HEK293 (cell line): ENCODE data around the gene SPIB.

Source experiments
- CTCF ChIA-PET: fragments of 350-600 bp; formaldehyde crosslinking; extraction: SDS; loops from one replicate; lab custom pipeline; 2021; ENCODE audit warnings: antibody characterized with exemption; lab: Yijun Ruan, JAX
- POLR2A ChIA-PET: fragments of 300-600 bp; formaldehyde crosslinking; extraction: SDS; loops from one replicate; lab custom pipeline; 2020; ENCODE audit warnings: antibody characterized with exemption, inconsistent platforms; lab: Yijun Ruan, JAX
- H3K27ac ChIP-seq: fragments of 200-500 bp; sonication (Bioruptor generic); 2 replicates; pipeline ENCODE4 v1.5.1; 2014; ENCODE audit warnings: low read depth, low read length, control low read depth, inconsistent platforms; ENCODE audit errors: extremely low read depth
- H3K36me3 ChIP-seq, 2 experiments: fragments of 200-500 bp in 1 of 2; sonication (Bioruptor generic) in 1 of 2; 1 replicate in 1 of 2; 2 replicates in 1 of 2; pipeline ENCODE4 v1.5.1; 2014 to 2017; ENCODE audit warnings: inconsistent platforms in 2 of 2, low read length in 2 of 2; ENCODE audit not compliant: control insufficient read depth in 2 of 2, insufficient read depth in 1 of 2
- H3K4me1 ChIP-seq: fragments of 200-500 bp; sonication (Bioruptor generic); 2 replicates; pipeline ENCODE4 v1.5.1; 2014; ENCODE audit warnings: mild to moderate bottlenecking, low read length, inconsistent platforms; ENCODE audit not compliant: control insufficient read depth, insufficient read depth
- H3K4me3 ChIP-seq: 2 replicates; pipeline ENCODE4 v1.5.1; 2011; ENCODE audit warnings: low read depth, mild to moderate bottlenecking, control low read depth, low read length, moderate library complexity
- H3K9me3 ChIP-seq: fragments of 200-500 bp; sonication (Bioruptor generic); 2 replicates; pipeline ENCODE4 v1.5.1; 2014; ENCODE audit warnings: low read depth, low read length, inconsistent platforms; ENCODE audit not compliant: control insufficient read depth, insufficient read depth
- GLIS2 ChIP-seq: fragments of 450-650 bp; formaldehyde crosslinking; IDR thresholded peaks from 2 replicates; pipeline ENCODE4 v1.5.1; 2016; ENCODE audit warnings: missing biosample characterization, missing genetic modification characterization
- KLF8 ChIP-seq: fragments of 450-650 bp; formaldehyde crosslinking; IDR thresholded peaks from 2 replicates; pipeline ENCODE4 v1.5.1; 2016; ENCODE audit warnings: missing biosample characterization, missing genetic modification characterization
- PRDM1 ChIP-seq: fragments of 450-650 bp; formaldehyde crosslinking; IDR thresholded peaks from 2 replicates; pipeline ENCODE4; 2016; ENCODE audit warnings: missing biosample characterization, missing genetic modification characterization
- SCRT2 ChIP-seq: fragments of 450-650 bp; formaldehyde crosslinking; IDR thresholded peaks from 2 replicates; pipeline ENCODE4 v1.5.1; 2016; ENCODE audit warnings: missing biosample characterization, missing genetic modification characterization
- YY1 ChIP-seq: fragments of 450-650 bp; formaldehyde crosslinking; IDR thresholded peaks from 2 replicates; pipeline ENCODE4 v1.5.1; 2018; ENCODE audit warnings: missing biosample characterization, missing genetic modification characterization
- ZBTB26 ChIP-seq: fragments of 450-650 bp; formaldehyde crosslinking; optimal IDR thresholded peaks from 2 replicates; pipeline ENCODE3; 2016; ENCODE audit warnings: missing biosample characterization, mild to moderate bottlenecking, missing genetic modification characterization
- ZBTB48 ChIP-seq: fragments of 450-650 bp; formaldehyde crosslinking; IDR thresholded peaks from 2 replicates; pipeline ENCODE4 v1.5.1; 2016; ENCODE audit warnings: missing biosample characterization, missing genetic modification characterization
- ZNF132 ChIP-seq: fragments of 450-650 bp; formaldehyde crosslinking; IDR thresholded peaks from 2 replicates; pipeline ENCODE4 v1.5.1; 2017; ENCODE audit warnings: missing biosample characterization, missing genetic modification characterization, borderline replicate concordance
- ZNF133 ChIP-seq: fragments of 450-650 bp; formaldehyde crosslinking; IDR thresholded peaks from 2 replicates; pipeline ENCODE4 v1.5.1; 2016; ENCODE audit warnings: missing biosample characterization, missing genetic modification characterization
- ZNF19 ChIP-seq: fragments of 450-650 bp; formaldehyde crosslinking; IDR thresholded peaks from 2 replicates; pipeline ENCODE4; 2016; ENCODE audit warnings: missing biosample characterization, missing genetic modification characterization, low read depth
- ZNF2 ChIP-seq: fragments of 450-650 bp; formaldehyde crosslinking; IDR thresholded peaks from 2 replicates; pipeline ENCODE4 v1.5.1; 2016; ENCODE audit warnings: missing biosample characterization, missing genetic modification characterization
- ZNF211 ChIP-seq: fragments of 450-650 bp; formaldehyde crosslinking; IDR thresholded peaks from 2 replicates; pipeline ENCODE4 v1.5.1; 2016; ENCODE audit warnings: low read depth, missing biosample characterization, missing genetic modification characterization
- ZNF280C ChIP-seq: fragments of 450-650 bp; formaldehyde crosslinking; IDR thresholded peaks from 2 replicates; pipeline ENCODE4 v1.5.1; 2016; ENCODE audit warnings: missing biosample characterization, missing genetic modification characterization
- ZNF302 ChIP-seq: fragments of 450-650 bp; formaldehyde crosslinking; IDR thresholded peaks from 2 replicates; pipeline ENCODE4 v1.5.1; 2016; ENCODE audit warnings: missing biosample characterization, missing genetic modification characterization, low read depth
- ZNF354C ChIP-seq: fragments of 450-650 bp; formaldehyde crosslinking; IDR thresholded peaks from 2 replicates; pipeline ENCODE4 v1.5.1; 2016; ENCODE audit warnings: missing biosample characterization, missing genetic modification characterization, low read depth, borderline replicate concordance
- ZNF366 ChIP-seq: fragments of 450-650 bp; formaldehyde crosslinking; conservative IDR thresholded peaks from 2 replicates; pipeline ENCODE4 v1.5.1; 2016; ENCODE audit warnings: missing biosample characterization, missing genetic modification characterization
- ZNF501 ChIP-seq: fragments of 450-650 bp; formaldehyde crosslinking; IDR thresholded peaks from 2 replicates; pipeline ENCODE4 v1.5.1; 2016; ENCODE audit warnings: missing biosample characterization, missing genetic modification characterization
- ZNF558 ChIP-seq: fragments of 450-650 bp; formaldehyde crosslinking; IDR thresholded peaks from 2 replicates; pipeline ENCODE4 v1.5.1; 2016; ENCODE audit warnings: missing biosample characterization, missing genetic modification characterization
- ZNF560 ChIP-seq: fragments of 450-650 bp; formaldehyde crosslinking; IDR thresholded peaks from 2 replicates; pipeline ENCODE4 v1.5.1; 2017; ENCODE audit warnings: missing biosample characterization, missing genetic modification characterization, borderline replicate concordance
- ZNF561 ChIP-seq: fragments of 450-650 bp; IDR thresholded peaks from 2 replicates; pipeline ENCODE4 v1.5.1; 2018; ENCODE audit warnings: missing biosample characterization, missing genetic modification characterization, borderline replicate concordance
- ZNF610 ChIP-seq: fragments of 450-650 bp; formaldehyde crosslinking; IDR thresholded peaks from 2 replicates; pipeline ENCODE4 v1.5.1; 2016; ENCODE audit warnings: missing biosample characterization, missing genetic modification characterization, borderline replicate concordance
- TF ChIP-seq, protein P1 (sequence below): fragments of 450-650 bp; formaldehyde crosslinking; IDR thresholded peaks from 2 replicates; pipeline ENCODE4 v1.5.1; 2016; ENCODE audit warnings: missing biosample characterization, missing genetic modification characterization
- TF ChIP-seq, protein P2 (sequence below): fragments of 450-650 bp; formaldehyde crosslinking; IDR thresholded peaks from 2 replicates; pipeline ENCODE4 v1.5.1; 2017; ENCODE audit warnings: missing biosample characterization, missing genetic modification characterization
- TF ChIP-seq, protein P3 (sequence below): fragments of 450-650 bp; formaldehyde crosslinking; conservative IDR thresholded peaks from 2 replicates; pipeline ENCODE4 v1.5.1; 2016; ENCODE audit warnings: low read depth, missing biosample characterization, missing genetic modification characterization

SPIB gene

DNA sequence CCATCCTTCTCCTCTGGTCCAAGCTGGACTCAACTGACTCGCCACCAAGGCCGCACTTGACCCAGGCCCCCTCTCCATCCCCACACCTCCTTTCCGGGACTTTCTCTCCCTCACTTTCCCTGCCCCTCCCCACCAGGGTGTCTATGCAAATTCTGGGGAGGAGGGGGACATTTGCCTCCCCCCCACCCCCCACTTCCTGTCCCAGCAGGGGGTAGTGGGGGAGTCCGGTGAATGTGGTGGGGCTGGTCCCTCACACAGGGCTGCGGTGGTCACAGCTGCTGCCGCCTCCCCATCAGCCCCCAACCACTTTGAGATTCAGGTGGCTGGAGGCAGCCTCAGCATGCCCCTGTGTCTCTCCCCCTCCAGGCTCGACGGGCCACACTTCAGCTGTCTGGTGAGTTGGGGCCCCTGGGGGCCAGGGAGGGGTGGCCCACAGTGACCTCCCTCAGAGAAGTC is 870 bp downstream of the SPIB start:
- Histone ChIP-seq H3K27ac (no peak overlapping the region), H3K4me3 (no peak overlapping the region), H3K36me3 (peaks cover 3 to 7% of the 10 kb centered on the region in 2 experiments; a peak in 2 of 3 replicates), H3K4me1 (no peaks in the 10 kb centered on the region), H3K9me3 (no peaks in the 10 kb centered on the region)
- no peak for TF ChIP-seq SCRT2 (tag by site-specific recombination)
- TF ChIP-seq, protein P1, sequence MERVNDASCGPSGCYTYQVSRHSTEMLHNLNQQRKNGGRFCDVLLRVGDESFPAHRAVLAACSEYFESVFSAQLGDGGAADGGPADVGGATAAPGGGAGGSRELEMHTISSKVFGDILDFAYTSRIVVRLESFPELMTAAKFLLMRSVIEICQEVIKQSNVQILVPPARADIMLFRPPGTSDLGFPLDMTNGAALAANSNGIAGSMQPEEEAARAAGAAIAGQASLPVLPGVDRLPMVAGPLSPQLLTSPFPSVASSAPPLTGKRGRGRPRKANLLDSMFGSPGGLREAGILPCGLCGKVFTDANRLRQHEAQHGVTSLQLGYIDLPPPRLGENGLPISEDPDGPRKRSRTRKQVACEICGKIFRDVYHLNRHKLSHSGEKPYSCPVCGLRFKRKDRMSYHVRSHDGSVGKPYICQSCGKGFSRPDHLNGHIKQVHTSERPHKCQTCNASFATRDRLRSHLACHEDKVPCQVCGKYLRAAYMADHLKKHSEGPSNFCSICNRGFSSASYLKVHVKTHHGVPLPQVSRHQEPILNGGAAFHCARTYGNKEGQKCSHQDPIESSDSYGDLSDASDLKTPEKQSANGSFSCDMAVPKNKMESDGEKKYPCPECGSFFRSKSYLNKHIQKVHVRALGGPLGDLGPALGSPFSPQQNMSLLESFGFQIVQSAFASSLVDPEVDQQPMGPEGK (tag by site-specific recombination): 0 out of 2 replicates have a peak, but pooled peaks have one; percentile 28
- TF ChIP-seq, protein P2, sequence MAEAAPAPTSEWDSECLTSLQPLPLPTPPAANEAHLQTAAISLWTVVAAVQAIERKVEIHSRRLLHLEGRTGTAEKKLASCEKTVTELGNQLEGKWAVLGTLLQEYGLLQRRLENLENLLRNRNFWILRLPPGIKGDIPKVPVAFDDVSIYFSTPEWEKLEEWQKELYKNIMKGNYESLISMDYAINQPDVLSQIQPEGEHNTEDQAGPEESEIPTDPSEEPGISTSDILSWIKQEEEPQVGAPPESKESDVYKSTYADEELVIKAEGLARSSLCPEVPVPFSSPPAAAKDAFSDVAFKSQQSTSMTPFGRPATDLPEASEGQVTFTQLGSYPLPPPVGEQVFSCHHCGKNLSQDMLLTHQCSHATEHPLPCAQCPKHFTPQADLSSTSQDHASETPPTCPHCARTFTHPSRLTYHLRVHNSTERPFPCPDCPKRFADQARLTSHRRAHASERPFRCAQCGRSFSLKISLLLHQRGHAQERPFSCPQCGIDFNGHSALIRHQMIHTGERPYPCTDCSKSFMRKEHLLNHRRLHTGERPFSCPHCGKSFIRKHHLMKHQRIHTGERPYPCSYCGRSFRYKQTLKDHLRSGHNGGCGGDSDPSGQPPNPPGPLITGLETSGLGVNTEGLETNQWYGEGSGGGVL (tag by site-specific recombination): peak; percentile 55; the same call in 1 of the 2 replicates
- TF ChIP-seq PRDM1 (tag by site-specific recombination): peak; percentile 95
- no peak for TF ChIP-seq ZNF2 (tag by site-specific recombination)
- TF ChIP-seq ZNF501 (tag by site-specific recombination): no peak
- TF ChIP-seq ZNF280C (tag by site-specific recombination): no peak
- TF ChIP-seq ZNF366: 0 out of 2 replicates have a peak, but pooled peaks have one; percentile 52
- TF ChIP-seq ZNF132 (tag by site-specific recombination): no peak
- no peak for TF ChIP-seq ZNF211
- TF ChIP-seq, protein P3, sequence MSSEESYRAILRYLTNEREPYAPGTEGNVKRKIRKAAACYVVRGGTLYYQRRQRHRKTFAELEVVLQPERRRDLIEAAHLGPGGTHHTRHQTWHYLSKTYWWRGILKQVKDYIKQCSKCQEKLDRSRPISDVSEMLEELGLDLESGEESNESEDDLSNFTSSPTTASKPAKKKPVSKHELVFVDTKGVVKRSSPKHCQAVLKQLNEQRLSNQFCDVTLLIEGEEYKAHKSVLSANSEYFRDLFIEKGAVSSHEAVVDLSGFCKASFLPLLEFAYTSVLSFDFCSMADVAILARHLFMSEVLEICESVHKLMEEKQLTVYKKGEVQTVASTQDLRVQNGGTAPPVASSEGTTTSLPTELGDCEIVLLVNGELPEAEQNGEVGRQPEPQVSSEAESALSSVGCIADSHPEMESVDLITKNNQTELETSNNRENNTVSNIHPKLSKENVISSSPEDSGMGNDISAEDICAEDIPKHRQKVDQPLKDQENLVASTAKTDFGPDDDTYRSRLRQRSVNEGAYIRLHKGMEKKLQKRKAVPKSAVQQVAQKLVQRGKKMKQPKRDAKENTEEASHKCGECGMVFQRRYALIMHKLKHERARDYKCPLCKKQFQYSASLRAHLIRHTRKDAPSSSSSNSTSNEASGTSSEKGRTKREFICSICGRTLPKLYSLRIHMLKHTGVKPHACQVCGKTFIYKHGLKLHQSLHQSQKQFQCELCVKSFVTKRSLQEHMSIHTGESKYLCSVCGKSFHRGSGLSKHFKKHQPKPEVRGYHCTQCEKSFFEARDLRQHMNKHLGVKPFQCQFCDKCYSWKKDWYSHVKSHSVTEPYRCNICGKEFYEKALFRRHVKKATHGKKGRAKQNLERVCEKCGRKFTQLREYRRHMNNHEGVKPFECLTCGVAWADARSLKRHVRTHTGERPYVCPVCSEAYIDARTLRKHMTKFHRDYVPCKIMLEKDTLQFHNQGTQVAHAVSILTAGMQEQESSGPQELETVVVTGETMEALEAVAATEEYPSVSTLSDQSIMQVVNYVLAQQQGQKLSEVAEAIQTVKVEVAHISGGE (tag by site-specific recombination): no peak
- TF ChIP-seq GLIS2 (tag by site-specific recombination): peak; percentile 39; the same call in 1 of the 2 replicates
- CTCF ChIA-PET: interaction anchor here (0.6 kb wide), 1 partner anchor 264 kb away, joined by 3 read pairs; no protein-coding TSS in a partner anchor
- POLR2A ChIA-PET: interaction anchor here (0.6 kb wide), 1 partner anchor 30 kb away, joined by 3 read pairs; no protein-coding TSS in a partner anchor

GRCh38 chr19:50420127-50420526 is 1.4 kb downstream of the SPIB start:
- Histone ChIP-seq H3K27ac (no peak overlapping the region), H3K4me1 (no peaks in the 10 kb centered on the region), H3K4me3 (no peak overlapping the region), H3K9me3 (no peaks in the 10 kb centered on the region), H3K36me3 (peaks cover 3 to 6% of the 10 kb centered on the region in 2 experiments; a peak in 2 of 3 replicates)
- CTCF ChIA-PET: no interaction called here
- POLR2A ChIA-PET: interaction anchor here (0.6 kb wide), 1 partner anchor 31 kb away, joined by 3 read pairs; no protein-coding TSS in a partner anchor
- TF ChIP-seq ZNF366 (no peak), ZNF561 (no peak), ZNF302 (no peak), ZBTB48 (tag by site-specific recombination) (no peak), YY1 (tag by site-specific recombination) (no peak), ZNF558 (no peak), ZNF354C (tag by site-specific recombination) (no peak), ZBTB26 (tag by site-specific recombination) (no peak), ZNF19 (no peak), ZNF2 (tag by site-specific recombination) (no peak), ZNF610 (tag by site-specific recombination) (no peak), KLF8 (no peak), ZNF560 (tag by site-specific recombination) (no peak), ZNF133 (no peak)
